Astrocyte (in vitro differentiated cells and primary cell): ENCODE results near the gene MRS2. TPM values are rescaled to one million over a fixed set of nuclear protein-coding genes. Genes with fewer than 3 reads are reported as not detected.

Source experiments
- DNase-seq: peaks from one replicate; pipeline ENCODE4 v3.0.0-alpha.2; 2010; ENCODE audit warnings: low read depth
- FAIRE-seq: peaks from 2 replicates; lab custom pipeline; 2011; peaks lifted over from hg19 to GRCh38; lab: Jason Lieb, UNC
- H2AFZ ChIP-seq: 2 replicates; pipeline ENCODE4 v1.6.0; 2012; ENCODE audit warnings: low read depth, low read length, inconsistent platforms
- H3K27ac ChIP-seq: 2 replicates; pipeline ENCODE4 v1.5.1; 2011; ENCODE audit warnings: low read depth, low read length, inconsistent platforms
- H3K27me3 ChIP-seq: 2 replicates; pipeline ENCODE4 v1.6.0; 2011; ENCODE audit warnings: low read length, inconsistent platforms; ENCODE audit not compliant: insufficient read depth
- H3K36me3 ChIP-seq: 2 replicates; pipeline ENCODE4 v1.5.1; 2011; ENCODE audit warnings: low read length, inconsistent platforms; ENCODE audit not compliant: insufficient read depth
- H3K4me1 ChIP-seq: 2 replicates; pipeline ENCODE4 v1.5.1; 2011; ENCODE audit warnings: low read length, inconsistent platforms; ENCODE audit not compliant: insufficient read depth
- H3K4me2 ChIP-seq: 2 replicates; pipeline ENCODE4 v1.6.0; 2012; ENCODE audit warnings: low read length, inconsistent platforms
- H3K4me3 ChIP-seq: 2 replicates; pipeline ENCODE4 v1.5.1; 2011; ENCODE audit warnings: low read depth, mild to moderate bottlenecking, low read length, inconsistent platforms; ENCODE audit not compliant: insufficient read depth
- H3K79me2 ChIP-seq: 2 replicates; pipeline ENCODE4 v1.6.0; 2012; ENCODE audit warnings: mild to moderate bottlenecking, low read length, inconsistent platforms; ENCODE audit not compliant: insufficient read depth
- H3K9ac ChIP-seq: 2 replicates; pipeline ENCODE4 v1.6.0; 2012; ENCODE audit warnings: mild to moderate bottlenecking, low read length, inconsistent platforms
- H3K9me3 ChIP-seq: 2 replicates; pipeline ENCODE4 v1.5.1; 2012; ENCODE audit warnings: low read depth, mild to moderate bottlenecking, low read length, inconsistent platforms; ENCODE audit not compliant: insufficient read depth
- H4K20me1 ChIP-seq: 2 replicates; pipeline ENCODE4 v1.6.0; 2012; ENCODE audit warnings: low read length, inconsistent platforms; ENCODE audit not compliant: insufficient read depth
- H3K27ac Mint-ChIP-seq: one replicate; pipeline ENCODE4 v1.8.0; 2021; ENCODE audit warnings: mild to moderate bottlenecking, mixed read lengths; ENCODE audit not compliant: unreplicated experiment
- H3K27me3 Mint-ChIP-seq: one replicate; pipeline ENCODE4 v1.8.0; 2021; ENCODE audit warnings: low read depth, mixed read lengths; ENCODE audit not compliant: unreplicated experiment
- H3K36me3 Mint-ChIP-seq: one replicate; pipeline ENCODE4 v1.8.0; 2021; ENCODE audit warnings: low read depth, mixed read lengths; ENCODE audit not compliant: unreplicated experiment
- H3K4me1 Mint-ChIP-seq: one replicate; pipeline ENCODE4 v1.8.0; 2021; ENCODE audit warnings: low read depth, mixed read lengths; ENCODE audit not compliant: unreplicated experiment
- H3K4me3 Mint-ChIP-seq: one replicate; pipeline ENCODE4 v1.8.0; 2021; ENCODE audit warnings: mild to moderate bottlenecking, moderate library complexity, mixed read lengths; ENCODE audit not compliant: unreplicated experiment
- H3K9me3 Mint-ChIP-seq: one replicate; pipeline ENCODE4 v1.8.0; 2021; ENCODE audit warnings: mild to moderate bottlenecking, mixed read lengths; ENCODE audit not compliant: unreplicated experiment
- EZH2 ChIP-seq: IDR thresholded peaks from 2 replicates; pipeline ENCODE4 v1.6.1; 2012; ENCODE audit warnings: mild to moderate bottlenecking, low read length, inconsistent platforms; ENCODE audit not compliant: insufficient read depth
- total RNA-seq: library from RNA; stranded (reverse); gene quantifications from 2 replicates; pipeline ENCODE4 v1.2.1, GENCODE V29; 2021
- TF ChIP-seq, protein P1 (sequence below): IDR thresholded peaks from 2 replicates; pipeline ENCODE4 v1.5.1; 2011; ENCODE audit warnings: low read depth, mild to moderate bottlenecking, inconsistent platforms, low read length, moderate library complexity; ENCODE audit not compliant: insufficient read depth

MRS2 gene
- total RNA-seq, 1 donor from 2014 or later, result 68.9 TPM

DNA sequence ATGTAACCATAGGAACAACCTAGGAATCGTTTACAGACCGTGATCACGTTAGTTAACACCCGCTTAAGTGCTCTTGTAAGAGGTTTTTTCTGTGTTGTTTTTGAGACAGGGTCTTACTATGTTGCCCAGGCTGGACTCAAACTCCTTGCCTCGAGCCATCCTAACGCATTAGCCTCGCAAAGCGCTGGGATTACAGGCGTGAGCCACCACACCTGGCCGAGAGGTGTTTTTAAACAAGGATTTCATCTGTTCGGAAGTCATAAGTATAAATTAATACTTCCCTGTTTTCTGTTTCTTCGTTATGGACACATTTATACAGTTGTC, 727 bp downstream of the MRS2 start:
- Histone ChIP-seq H3K79me2 (peaks cover 28% of the 10 kb centered on the region), H2AFZ (peak overlapping the region; percentile 99), H3K4me1 (peaks cover 5% of the 10 kb centered on the region), H4K20me1 (peaks cover 11% of the 10 kb centered on the region), H3K27me3 (peaks cover 6% of the 10 kb centered on the region), H3K9me3 (no peaks in the 10 kb centered on the region), H3K9ac (peak overlapping the region; percentile 85), H3K36me3 (peaks cover 3% of the 10 kb centered on the region), H3K4me3 (peak overlapping the region; percentile 94), H3K27ac (peak overlapping the region; percentile 41), H3K4me2 (peak overlapping the region; percentile 88)
- DNase-seq (no peak), FAIRE-seq (no peak)
- Mint-ChIP-seq H3K36me3 (peaks cover 5% of the 10 kb centered on the region), H3K9me3 (no peaks in the 10 kb centered on the region), H3K4me1 (peaks cover 17% of the 10 kb centered on the region), H3K27me3 (no peaks in the 10 kb centered on the region), H3K4me3 (peak overlapping the region; percentile 95), H3K27ac (peak overlapping the region; percentile 15)
- TF ChIP-seq EZH2, result no peak
- TF ChIP-seq, protein P1, sequence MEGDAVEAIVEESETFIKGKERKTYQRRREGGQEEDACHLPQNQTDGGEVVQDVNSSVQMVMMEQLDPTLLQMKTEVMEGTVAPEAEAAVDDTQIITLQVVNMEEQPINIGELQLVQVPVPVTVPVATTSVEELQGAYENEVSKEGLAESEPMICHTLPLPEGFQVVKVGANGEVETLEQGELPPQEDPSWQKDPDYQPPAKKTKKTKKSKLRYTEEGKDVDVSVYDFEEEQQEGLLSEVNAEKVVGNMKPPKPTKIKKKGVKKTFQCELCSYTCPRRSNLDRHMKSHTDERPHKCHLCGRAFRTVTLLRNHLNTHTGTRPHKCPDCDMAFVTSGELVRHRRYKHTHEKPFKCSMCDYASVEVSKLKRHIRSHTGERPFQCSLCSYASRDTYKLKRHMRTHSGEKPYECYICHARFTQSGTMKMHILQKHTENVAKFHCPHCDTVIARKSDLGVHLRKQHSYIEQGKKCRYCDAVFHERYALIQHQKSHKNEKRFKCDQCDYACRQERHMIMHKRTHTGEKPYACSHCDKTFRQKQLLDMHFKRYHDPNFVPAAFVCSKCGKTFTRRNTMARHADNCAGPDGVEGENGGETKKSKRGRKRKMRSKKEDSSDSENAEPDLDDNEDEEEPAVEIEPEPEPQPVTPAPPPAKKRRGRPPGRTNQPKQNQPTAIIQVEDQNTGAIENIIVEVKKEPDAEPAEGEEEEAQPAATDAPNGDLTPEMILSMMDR, result no peak

DNA sequence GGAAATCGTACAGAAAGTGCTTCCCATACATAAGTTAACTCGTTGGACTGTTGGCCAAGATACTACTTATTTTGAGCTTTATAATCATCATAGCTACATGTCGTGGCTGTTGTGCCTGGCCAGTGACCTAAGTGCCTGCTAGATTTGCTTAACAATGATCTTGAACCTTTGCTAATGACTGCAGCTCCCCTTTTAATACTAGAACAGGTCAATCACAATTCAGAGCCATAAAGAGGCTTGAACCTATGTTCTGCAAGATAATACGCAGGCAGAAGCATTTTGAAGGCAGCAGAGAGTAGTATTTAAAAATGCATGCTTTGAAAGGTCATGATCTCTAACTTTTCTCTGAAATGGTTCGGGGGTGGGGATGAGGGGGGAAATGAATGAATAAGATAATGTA, 2.5 kb downstream of the MRS2 start:
- Mint-ChIP-seq H3K9me3 (no peaks in the 10 kb centered on the region), H3K36me3 (peaks cover 5% of the 10 kb centered on the region), H3K4me3 (peak overlapping the region; percentile 27), H3K4me1 (peaks cover 17% of the 10 kb centered on the region), H3K27me3 (no peaks in the 10 kb centered on the region), H3K27ac (no peak overlapping the region)
- H3K4me2 ChIP-seq, result no peak overlapping the region
- peaks cover 15% of the 10 kb centered on the region for H4K20me1 ChIP-seq
- FAIRE-seq (no peak), DNase-seq (no peak)
- H3K27me3 ChIP-seq, result no peaks in the 10 kb centered on the region
- H3K36me3 ChIP-seq, result peaks cover 10% of the 10 kb centered on the region
- H3K9ac ChIP-seq, result no peak overlapping the region
- H3K79me2 ChIP-seq, result peaks cover 28% of the 10 kb centered on the region
- peaks cover 5% of the 10 kb centered on the region for H3K4me1 ChIP-seq
- H2AFZ ChIP-seq, result no peak overlapping the region
- no peaks in the 10 kb centered on the region for H3K9me3 ChIP-seq
- TF ChIP-seq, protein P1, result no peak
- no peak for TF ChIP-seq EZH2
- no peak overlapping the region for H3K4me3 ChIP-seq
- no peak overlapping the region for H3K27ac ChIP-seq

GRCh38 chr6:24408719-24409410, 6.1 kb downstream of the MRS2 start:
- peaks cover 20% of the 10 kb centered on the region for H3K36me3 ChIP-seq
- no peaks in the 10 kb centered on the region for H3K4me1 ChIP-seq
- Mint-ChIP-seq H3K36me3 (peaks cover 14% of the 10 kb centered on the region), H3K4me3 (no peak overlapping the region), H3K9me3 (no peaks in the 10 kb centered on the region), H3K4me1 (peaks cover 12% of the 10 kb centered on the region), H3K27me3 (no peaks in the 10 kb centered on the region), H3K27ac (no peak overlapping the region)
- no peaks in the 10 kb centered on the region for H3K9me3 ChIP-seq
- H3K79me2 ChIP-seq, result peaks cover 10% of the 10 kb centered on the region
- no peak overlapping the region for H2AFZ ChIP-seq
- no peaks in the 10 kb centered on the region for H3K27me3 ChIP-seq
- FAIRE-seq (no peak), DNase-seq (no peak)
- H3K9ac ChIP-seq, result no peak overlapping the region
- H3K4me3 ChIP-seq, result no peak overlapping the region
- H3K27ac ChIP-seq, result no peak overlapping the region
- no peak for TF ChIP-seq EZH2
- TF ChIP-seq, protein P1, result no peak
- peaks cover 12% of the 10 kb centered on the region for H4K20me1 ChIP-seq
- no peak overlapping the region for H3K4me2 ChIP-seq
